Measurements from ENCODE around the gene PTPRK. TPM values are rescaled to one million over a fixed set of nuclear protein-coding genes. Genes with fewer than 3 reads are reported as not detected.
A peak's percentile ranks its signal among the peaks of the same experiment; 100 is the strongest.

Gene PTPRK
- total and polyA plus RNA-seq, 7 donors: 6.0 to 51.3 (median 46.7) TPM

GRCh38 chr6:128519132-128519930 lies 1.1 kb downstream of the PTPRK start:
- WGBS, 2 donors: 0 to 1% methylated on average over 46 of the region's 46 CpGs
- peak overlapping the region; percentile 60 to 86 (median 81) for H3K4me3 ChIP-seq
- no peak for TF ChIP-seq POLR2A (IDR thresholded peaks at IDR 0.05)
- peak in 2 of 4 donors; percentile 23 to 33 for TF ChIP-seq POLR2AphosphoS5 (IDR thresholded peaks at IDR 0.05)
- TF ChIP-seq, protein P1, sequence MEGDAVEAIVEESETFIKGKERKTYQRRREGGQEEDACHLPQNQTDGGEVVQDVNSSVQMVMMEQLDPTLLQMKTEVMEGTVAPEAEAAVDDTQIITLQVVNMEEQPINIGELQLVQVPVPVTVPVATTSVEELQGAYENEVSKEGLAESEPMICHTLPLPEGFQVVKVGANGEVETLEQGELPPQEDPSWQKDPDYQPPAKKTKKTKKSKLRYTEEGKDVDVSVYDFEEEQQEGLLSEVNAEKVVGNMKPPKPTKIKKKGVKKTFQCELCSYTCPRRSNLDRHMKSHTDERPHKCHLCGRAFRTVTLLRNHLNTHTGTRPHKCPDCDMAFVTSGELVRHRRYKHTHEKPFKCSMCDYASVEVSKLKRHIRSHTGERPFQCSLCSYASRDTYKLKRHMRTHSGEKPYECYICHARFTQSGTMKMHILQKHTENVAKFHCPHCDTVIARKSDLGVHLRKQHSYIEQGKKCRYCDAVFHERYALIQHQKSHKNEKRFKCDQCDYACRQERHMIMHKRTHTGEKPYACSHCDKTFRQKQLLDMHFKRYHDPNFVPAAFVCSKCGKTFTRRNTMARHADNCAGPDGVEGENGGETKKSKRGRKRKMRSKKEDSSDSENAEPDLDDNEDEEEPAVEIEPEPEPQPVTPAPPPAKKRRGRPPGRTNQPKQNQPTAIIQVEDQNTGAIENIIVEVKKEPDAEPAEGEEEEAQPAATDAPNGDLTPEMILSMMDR (IDR thresholded peaks at IDR 0.05): peak in 1 of 4 experiments; percentile 45
- no peak for TF ChIP-seq EP300 (IDR thresholded peaks at IDR 0.05)
- no peaks in the 10 kb centered on the region for H3K27me3 ChIP-seq
- H3K27ac ChIP-seq: peak overlapping the region; percentile 90 to 93 (median 92)
- H3K4me1 ChIP-seq: peaks cover 0 to 49% (median 45%) of the 10 kb centered on the region in 4 donors
- H3K9me3 ChIP-seq: no peaks in the 10 kb centered on the region
- DNase-seq: peak; percentile 80
- no peaks in the 10 kb centered on the region for H3K36me3 ChIP-seq
- intact Hi-C loops (cut with DNase I): no loop called here

DNA sequence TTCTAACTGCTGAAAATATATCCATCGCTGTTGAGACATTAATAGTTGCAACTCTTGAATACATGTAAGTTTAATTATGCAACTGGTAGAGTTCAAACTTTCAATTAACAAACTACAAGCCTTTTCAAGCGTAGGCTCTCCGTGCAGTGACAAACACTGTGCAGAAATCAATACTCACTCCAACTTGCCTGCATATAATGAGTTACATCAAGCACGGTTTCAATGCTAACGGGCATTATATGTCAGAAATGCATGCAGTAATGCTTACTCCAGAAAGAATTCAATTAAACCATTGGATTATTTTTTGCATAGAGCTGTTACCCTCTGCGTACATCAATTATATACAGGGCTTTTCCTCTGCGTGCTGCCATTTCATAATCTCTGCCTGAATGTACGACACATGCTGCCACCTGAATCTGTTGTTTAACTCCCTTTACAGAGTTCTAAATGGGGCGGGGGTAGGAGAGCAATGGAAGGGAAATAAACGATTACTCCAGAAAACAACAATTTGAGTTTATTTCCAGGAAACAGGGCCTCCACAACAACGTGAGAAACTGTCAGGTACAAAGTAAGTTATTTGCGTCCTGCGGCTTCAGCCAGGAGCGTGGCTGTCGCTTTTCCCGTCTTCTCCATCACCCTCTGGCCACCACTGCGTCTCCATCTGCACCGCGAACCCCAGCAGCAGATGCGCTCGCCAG lies 1.8 kb downstream of the PTPRK start:
- no peaks in the 10 kb centered on the region for H3K36me3 ChIP-seq
- WGBS, 2 donors: 3 to 14% methylated on average over 21 of the region's 21 CpGs

DNA sequence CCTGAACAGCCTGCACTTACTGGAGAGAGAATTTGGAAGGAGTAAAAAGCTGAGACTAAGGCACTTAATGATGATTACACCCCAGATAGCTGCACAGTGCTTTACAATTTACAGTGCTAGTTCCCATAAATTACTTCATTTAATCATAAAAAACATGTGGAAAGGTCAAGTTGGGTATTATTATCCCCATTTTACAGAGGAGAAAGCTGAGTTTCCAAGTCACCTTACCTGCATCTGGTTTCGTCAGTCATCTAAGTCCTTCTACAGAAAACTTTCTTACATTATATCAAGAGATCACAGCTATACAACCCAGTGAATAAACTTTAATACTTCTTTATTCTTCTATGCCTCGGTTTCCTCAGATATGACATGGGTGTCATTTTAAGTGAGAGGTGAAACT lies 3.3 kb downstream of the PTPRK start:
- Histone ChIP-seq H3K27ac (peak overlapping the region in 2 of 4 donors; percentile 53 to 74), H3K4me1 (peaks cover 0 to 60% (median 51%) of the 10 kb centered on the region in 4 donors), H3K27me3 (no peaks in the 10 kb centered on the region), H3K9me3 (no peaks in the 10 kb centered on the region), H3K4me3 (no peak overlapping the region), H3K36me3 (no peaks in the 10 kb centered on the region)
- no peak for TF ChIP-seq EP300 (IDR thresholded peaks at IDR 0.05)
- TF ChIP-seq, protein P1 (IDR thresholded peaks at IDR 0.05): no peak
- TF ChIP-seq POLR2A (IDR thresholded peaks at IDR 0.05): no peak
- TF ChIP-seq POLR2AphosphoS5 (IDR thresholded peaks at IDR 0.05): no peak
- intact Hi-C loops (cut with DNase I): loop anchor here (2.0 kb wide), 1 partner anchor 186 kb away; no protein-coding TSS in a partner anchor
- no peak for DNase-seq
- 72 to 86% methylated on average over 2 of the region's 2 CpGs for WGBS, 2 donors

More for the DNA sequence above, 1.8 kb downstream of the PTPRK start:
- H3K4me1 ChIP-seq: peaks cover 0 to 55% (median 47%) of the 10 kb centered on the region in 4 donors
- H3K4me3 ChIP-seq: peak overlapping the region; percentile 60 to 86 (median 81)
- no peaks in the 10 kb centered on the region for H3K9me3 ChIP-seq
- peak overlapping the region; percentile 90 to 93 (median 92) for H3K27ac ChIP-seq
- H3K27me3 ChIP-seq: no peaks in the 10 kb centered on the region
- DNase-seq: no peak
- TF ChIP-seq POLR2AphosphoS5 (IDR thresholded peaks at IDR 0.05): no peak
- TF ChIP-seq, protein P1 (IDR thresholded peaks at IDR 0.05): no peak
- TF ChIP-seq POLR2A (IDR thresholded peaks at IDR 0.05): no peak
- TF ChIP-seq EP300 (IDR thresholded peaks at IDR 0.05): no peak
- intact Hi-C loops (cut with DNase I): no loop called here

DNA sequence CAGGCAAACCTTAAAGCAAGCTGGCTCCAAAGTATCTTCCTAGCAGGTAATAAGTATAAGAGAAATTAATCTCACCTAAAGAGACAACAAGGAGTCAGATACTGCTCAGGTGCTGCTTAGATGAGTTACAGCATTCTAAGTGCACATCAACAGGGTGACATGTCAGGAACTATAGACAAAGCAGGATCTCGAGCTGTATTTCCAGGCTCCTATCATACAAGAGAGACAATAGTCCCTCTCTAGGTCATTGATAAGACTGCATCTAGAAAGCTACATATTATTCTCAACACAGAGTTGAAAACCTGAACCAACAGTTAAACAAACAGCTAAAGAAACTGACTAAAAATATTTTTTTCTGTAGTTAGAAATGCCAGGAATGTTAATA lies 3.9 kb downstream of the PTPRK start:
- no peak for DNase-seq
- H3K36me3 ChIP-seq: no peaks in the 10 kb centered on the region
- peak overlapping the region in 1 of 4 donors; percentile 8 for H3K4me3 ChIP-seq
- TF ChIP-seq EP300 (IDR thresholded peaks at IDR 0.05): no peak
- TF ChIP-seq, protein P1 (IDR thresholded peaks at IDR 0.05): peak in 2 of 4 experiments; percentile 18 to 25
- H3K4me1 ChIP-seq: peaks cover 0 to 65% (median 53%) of the 10 kb centered on the region in 4 donors
- 3 to 37% methylated on average over 1 of the region's 1 CpG for WGBS, 2 donors
- no peaks in the 10 kb centered on the region for H3K27me3 ChIP-seq
- intact Hi-C loops (cut with DNase I): loop anchor here (2.0 kb wide), 1 partner anchor 186 kb away; no protein-coding TSS in a partner anchor
- no peaks in the 10 kb centered on the region for H3K9me3 ChIP-seq
- peak overlapping the region; percentile 53 to 74 (median 67) for H3K27ac ChIP-seq

Measured in sigmoid colon (tissue), 7 donors.